Endodermal cell (in vitro differentiated cells): Measurements from ENCODE around the gene BPIFA1. TPM values are rescaled to one million over a fixed set of nuclear protein-coding genes. Genes with fewer than 3 reads are reported as not detected.
A peak's percentile ranks its signal among the peaks of the same experiment; 100 is the strongest.

Experiments
- DNase-seq: peaks from one replicate; pipeline ENCODE4 v3.0.0-alpha.2; 2017
- H3K27ac ChIP-seq: 2 replicates; pipeline ENCODE4 v1.5.1; 2013; ENCODE audit warnings: mild to moderate bottlenecking, low read depth, low read length, moderate library complexity
- H3K27me3 ChIP-seq: 2 replicates; pipeline ENCODE4 v1.6.1; 2013; ENCODE audit warnings: mild to moderate bottlenecking, low read length, moderate library complexity; ENCODE audit not compliant: insufficient read depth, control insufficient read depth, poor library complexity, severe bottlenecking
- H3K36me3 ChIP-seq: 2 replicates; pipeline ENCODE4 v1.7.0; 2013; ENCODE audit warnings: mild to moderate bottlenecking, low read length, moderate library complexity; ENCODE audit not compliant: control insufficient read depth, insufficient read depth
- H3K4me1 ChIP-seq: one replicate; pipeline ENCODE4 v1.7.0; 2013; ENCODE audit warnings: low read length; ENCODE audit not compliant: control insufficient read depth, insufficient read depth
- H3K4me3 ChIP-seq: 2 replicates; pipeline ENCODE4 v1.5.1; 2013; ENCODE audit warnings: mild to moderate bottlenecking, low read length, moderate library complexity
- H3K9ac ChIP-seq: 2 replicates; pipeline ENCODE4 v1.6.1; 2013; ENCODE audit warnings: mild to moderate bottlenecking, low read length, moderate library complexity; ENCODE audit not compliant: poor library complexity, severe bottlenecking; ENCODE audit errors: extremely low read depth
- H3K9me3 ChIP-seq: 2 replicates; pipeline ENCODE4 v1.6.1; 2013; ENCODE audit warnings: mild to moderate bottlenecking, low read length, moderate library complexity; ENCODE audit not compliant: control insufficient read depth
- H3K27ac Mint-ChIP-seq: 2 replicates; pipeline ENCODE4 v1.8.0; 2020; ENCODE audit warnings: mixed read lengths
- H3K27me3 Mint-ChIP-seq: 2 replicates; pipeline ENCODE4 v1.8.0; 2021; ENCODE audit warnings: mild to moderate bottlenecking, mixed read lengths; ENCODE audit not compliant: insufficient read depth
- H3K36me3 Mint-ChIP-seq: 2 replicates; pipeline ENCODE4 v1.8.0; 2020; ENCODE audit warnings: low read depth, mixed read lengths
- H3K4me1 Mint-ChIP-seq: 2 replicates; pipeline ENCODE4 v1.8.0; 2020; ENCODE audit warnings: mixed read lengths
- H3K4me3 Mint-ChIP-seq: 2 replicates; pipeline ENCODE4 v1.8.0; 2020; ENCODE audit warnings: mild to moderate bottlenecking, moderate library complexity, mixed read lengths
- H3K9me3 Mint-ChIP-seq: 2 replicates; pipeline ENCODE4 v1.8.0; 2020; ENCODE audit warnings: mild to moderate bottlenecking, mixed read lengths
- CTCF ChIP-seq: fragments of 200-600 bp; sonication (generic); conservative IDR thresholded peaks from 2 replicates; pipeline ENCODE4 v1.5.0; 2021; ENCODE audit warnings: antibody characterized with exemption, mild to moderate bottlenecking
- WGBS, 2 experiments: methylation state at CpG; one replicate each; pipeline versions ENCODE4 v1.1.5 to v1.1.7; 2013; ENCODE audit warnings: missing lambda C conversion rate in 2 of 2, mixed read lengths in 1 of 2; ENCODE audit not compliant: insufficient coverage in 1 of 2, insufficient read length in 1 of 2; 5-methylcytosine and 5-hydroxymethylcytosine counted together
- total RNA-seq, 2 donors: library from RNA; stranded (reverse); fragmentation: NEBNext Ultra II Directional in 1 of 2; extraction: Animal tissue kit (Norgen Biotek cat#: 25700) in 1 of 2; gene quantifications; 2 replicates in 1 of 2; 3 replicates in 1 of 2; pipeline ENCODE4 v1.2.1, GENCODE V29; 2021

BPIFA1 gene
- total RNA-seq, 2 donors from 2014 or later: 1.4 TPM; not detected in 1

DNA sequence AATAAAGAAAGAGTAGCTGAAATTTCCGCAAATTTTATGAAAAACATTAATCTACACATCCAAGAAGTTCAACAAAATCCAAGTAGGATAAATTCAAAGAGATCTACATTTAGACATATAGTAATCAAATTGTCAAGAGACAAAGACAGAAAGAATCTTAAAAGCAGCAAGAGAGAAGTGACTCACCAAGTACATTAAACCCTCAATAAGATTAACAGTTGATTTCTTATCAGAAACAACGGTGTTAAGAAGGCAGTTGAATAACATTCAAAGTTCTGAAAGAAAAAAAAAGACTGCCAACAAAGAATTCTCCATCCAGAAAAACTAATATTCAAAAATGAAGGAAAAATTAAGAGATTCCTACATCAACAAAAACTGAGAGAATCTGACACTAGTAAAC lies 19.2 kb downstream of the BPIFA1 start:
- WGBS, 2 experiments: 83% methylated on average over 2 of the region's 2 CpGs; no CpG with 5 or more reads in 1 of the 2 experiments
- no peak for TF ChIP-seq CTCF
- H3K27ac ChIP-seq: no peak overlapping the region
- H3K27me3 ChIP-seq: peaks cover 7% of the 10 kb centered on the region
- Mint-ChIP-seq H3K9me3 (peaks cover 10% of the 10 kb centered on the region), H3K4me3 (no peak overlapping the region), H3K27ac (no peak overlapping the region), H3K27me3 (peaks cover 8% of the 10 kb centered on the region), H3K36me3 (no peaks in the 10 kb centered on the region), H3K4me1 (no peaks in the 10 kb centered on the region)
- H3K4me3 ChIP-seq: no peak overlapping the region
- DNase-seq: no peak
- no peak overlapping the region for H3K9ac ChIP-seq
- no peaks in the 10 kb centered on the region for H3K36me3 ChIP-seq
- peaks cover 22% of the 10 kb centered on the region for H3K9me3 ChIP-seq
- H3K4me1 ChIP-seq: no peaks in the 10 kb centered on the region

GRCh38 chr20:33257237-33257636 lies 21.4 kb downstream of the BPIFA1 start:
- Histone ChIP-seq H3K27ac (no peak overlapping the region), H3K4me3 (no peak overlapping the region), H3K27me3 (peaks cover 7% of the 10 kb centered on the region), H3K9ac (no peak overlapping the region), H3K36me3 (no peaks in the 10 kb centered on the region), H3K9me3 (peaks cover 22% of the 10 kb centered on the region), H3K4me1 (no peaks in the 10 kb centered on the region)
- H3K4me1 Mint-ChIP-seq: no peaks in the 10 kb centered on the region
- 85 to 89% methylated on average over 5 of the region's 5 CpGs for WGBS, 2 experiments
- no peak overlapping the region for H3K4me3 Mint-ChIP-seq
- H3K27ac Mint-ChIP-seq: no peak overlapping the region
- peaks cover 20% of the 10 kb centered on the region for H3K27me3 Mint-ChIP-seq
- H3K9me3 Mint-ChIP-seq: peaks cover 10% of the 10 kb centered on the region
- no peak for TF ChIP-seq CTCF
- no peaks in the 10 kb centered on the region for H3K36me3 Mint-ChIP-seq
- DNase-seq: peak; percentile 32

DNA sequence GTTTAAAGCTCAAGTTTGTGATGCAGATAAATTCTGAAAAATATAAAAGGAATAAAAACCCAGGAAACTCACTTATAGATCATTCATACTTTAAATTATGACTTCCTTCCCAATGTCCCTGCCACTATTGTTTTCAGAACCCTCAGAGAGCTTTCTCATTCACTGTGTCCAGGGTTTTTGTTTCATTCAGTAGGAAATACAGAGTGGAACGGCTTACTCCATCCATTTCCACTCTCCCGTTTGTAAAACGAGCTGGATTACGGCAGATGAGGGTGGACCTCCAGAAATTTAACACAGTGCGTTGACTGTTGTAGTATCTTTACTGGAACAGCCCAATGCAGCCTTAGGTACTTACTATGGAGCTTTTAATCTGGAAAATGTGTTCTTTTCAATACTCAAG lies 23.6 kb downstream of the BPIFA1 start:
- H3K27me3 Mint-ChIP-seq: peaks cover 21% of the 10 kb centered on the region

More for the DNA sequence above, 23.6 kb downstream of the BPIFA1 start:
- H3K9me3 Mint-ChIP-seq: peaks cover 8% of the 10 kb centered on the region
- Histone ChIP-seq H3K36me3 (no peaks in the 10 kb centered on the region), H3K9ac (no peak overlapping the region), H3K27ac (no peak overlapping the region), H3K9me3 (peaks cover 18% of the 10 kb centered on the region), H3K4me1 (no peaks in the 10 kb centered on the region), H3K4me3 (no peak overlapping the region), H3K27me3 (peaks cover 7% of the 10 kb centered on the region)
- 93 to 95% methylated on average over 5 of the region's 5 CpGs for WGBS, 2 experiments
- no peaks in the 10 kb centered on the region for H3K36me3 Mint-ChIP-seq
- DNase-seq: peak; percentile 1
- no peak overlapping the region for H3K27ac Mint-ChIP-seq
- no peak for TF ChIP-seq CTCF
- H3K4me1 Mint-ChIP-seq: no peaks in the 10 kb centered on the region
- no peak overlapping the region for H3K4me3 Mint-ChIP-seq
